Right atrium auricular region (tissue), 2 donors: ENCODE measurements around the gene RCOR2. TPM values are rescaled to one million over a fixed set of nuclear protein-coding genes. Genes with fewer than 3 reads are reported as not detected.

Source experiments
- DNase-seq: peaks from one replicate; pipeline ENCODE4 v3.0.0-alpha.2; 2019; ENCODE audit warnings: low spot score
- H3K27ac ChIP-seq, 2 donors: fragments of 200-600 bp; sonication (generic); 1 replicate in 1 of 2; 2 replicates in 1 of 2; pipeline ENCODE4 v1.5.1; 2016 to 2019
- H3K27me3 ChIP-seq, 2 donors: fragments of 200-600 bp; sonication (generic); one replicate each; pipeline versions ENCODE4 v1.5.1 to v1.6.0; 2017 to 2019
- H3K36me3 ChIP-seq: fragments of 200-600 bp; sonication (generic); one replicate; pipeline ENCODE4 v1.5.1; 2016
- H3K4me1 ChIP-seq, 2 donors: fragments of 200-600 bp; sonication (generic); one replicate each; pipeline versions ENCODE4 v1.5.1 to v1.6.0; 2017 to 2019
- H3K4me3 ChIP-seq, 2 donors: fragments of 200-600 bp; sonication (generic); 1 replicate in 1 of 2; 2 replicates in 1 of 2; pipeline ENCODE4 v1.5.1; 2017 to 2019; ENCODE audit warnings: mild to moderate bottlenecking in 1 of 2, moderate library complexity in 1 of 2
- H3K9me3 ChIP-seq, 2 donors: fragments of 200-600 bp; sonication (generic); one replicate each; pipeline ENCODE4 v1.5.1; 2019
- total RNA-seq, 2 donors: library from RNA; depleted of rRNA; stranded (reverse); fragments of >200 nt; gene quantifications; one replicate each; pipeline ENCODE4 v1.1.0, GENCODE V29; 2016
- TF ChIP-seq, protein P1 (sequence below), 2 donors: fragments of 200-600 bp; sonication (generic); IDR thresholded peaks; one replicate each; pipeline ENCODE4 v1.5.1; 2019; ENCODE audit warnings: antibody characterized with exemption in 2 of 2

The RCOR2 gene
- total RNA-seq, 2 donors from 2014 or later = 0.90 to 1.7 TPM

DNA sequence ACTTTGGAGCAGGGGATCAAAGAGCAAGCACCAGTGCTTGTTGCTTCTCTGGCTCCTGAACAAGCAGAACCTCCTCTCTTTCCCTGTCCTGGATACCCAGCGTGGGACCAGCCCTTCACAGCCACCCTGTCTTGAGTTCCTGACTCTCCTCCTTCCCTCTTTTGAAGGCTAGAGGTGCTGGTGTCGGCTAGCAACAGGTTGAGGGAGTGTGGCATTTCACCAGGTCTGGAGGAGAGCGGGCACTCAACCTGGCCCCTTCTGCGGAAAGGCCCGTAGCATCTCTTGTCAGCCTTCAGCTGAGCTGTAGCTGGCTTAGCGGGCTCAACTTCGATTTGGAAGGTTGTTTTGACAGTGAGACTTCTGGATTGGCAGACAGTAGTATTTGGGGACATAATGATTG lies 26.6 kb downstream of the RCOR2 start:
- Histone ChIP-seq H3K27ac (no peak overlapping the region), H3K27me3 (no peaks in the 10 kb centered on the region), H3K36me3 (peaks cover 4% of the 10 kb centered on the region), H3K9me3 (no peaks in the 10 kb centered on the region), H3K4me3 (no peak overlapping the region), H3K4me1 (peaks cover 0 to 39% of the 10 kb centered on the region in 2 donors)
- DNase-seq = no peak
- TF ChIP-seq, protein P1, sequence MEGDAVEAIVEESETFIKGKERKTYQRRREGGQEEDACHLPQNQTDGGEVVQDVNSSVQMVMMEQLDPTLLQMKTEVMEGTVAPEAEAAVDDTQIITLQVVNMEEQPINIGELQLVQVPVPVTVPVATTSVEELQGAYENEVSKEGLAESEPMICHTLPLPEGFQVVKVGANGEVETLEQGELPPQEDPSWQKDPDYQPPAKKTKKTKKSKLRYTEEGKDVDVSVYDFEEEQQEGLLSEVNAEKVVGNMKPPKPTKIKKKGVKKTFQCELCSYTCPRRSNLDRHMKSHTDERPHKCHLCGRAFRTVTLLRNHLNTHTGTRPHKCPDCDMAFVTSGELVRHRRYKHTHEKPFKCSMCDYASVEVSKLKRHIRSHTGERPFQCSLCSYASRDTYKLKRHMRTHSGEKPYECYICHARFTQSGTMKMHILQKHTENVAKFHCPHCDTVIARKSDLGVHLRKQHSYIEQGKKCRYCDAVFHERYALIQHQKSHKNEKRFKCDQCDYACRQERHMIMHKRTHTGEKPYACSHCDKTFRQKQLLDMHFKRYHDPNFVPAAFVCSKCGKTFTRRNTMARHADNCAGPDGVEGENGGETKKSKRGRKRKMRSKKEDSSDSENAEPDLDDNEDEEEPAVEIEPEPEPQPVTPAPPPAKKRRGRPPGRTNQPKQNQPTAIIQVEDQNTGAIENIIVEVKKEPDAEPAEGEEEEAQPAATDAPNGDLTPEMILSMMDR (IDR thresholded peaks at IDR 0.05) = no peak

DNA sequence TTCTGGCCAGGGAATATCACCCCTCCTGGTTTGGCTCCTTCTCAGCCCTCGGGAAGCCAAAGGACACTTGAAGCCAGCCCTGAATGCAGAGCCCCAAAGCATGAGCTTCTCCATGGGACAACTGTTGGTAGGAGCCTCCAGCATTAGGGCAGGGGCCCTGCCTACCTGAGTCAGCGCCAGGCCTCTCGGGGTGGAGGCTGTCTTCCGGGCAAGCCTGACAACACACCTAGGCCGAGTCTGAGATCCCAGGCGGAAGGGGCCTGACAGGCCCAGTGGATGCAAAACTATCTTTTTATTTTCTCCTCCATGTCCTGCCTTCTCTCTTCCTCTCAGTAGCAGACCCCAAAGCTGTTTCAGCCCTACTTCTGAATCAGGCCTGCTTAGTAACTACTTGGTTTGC lies 27.6 kb downstream of the RCOR2 start:
- Histone ChIP-seq H3K27me3 (no peaks in the 10 kb centered on the region), H3K4me3 (no peak overlapping the region), H3K36me3 (no peaks in the 10 kb centered on the region), H3K27ac (peak overlapping the region; percentile 75 to 82), H3K9me3 (no peaks in the 10 kb centered on the region), H3K4me1 (peaks cover 0 to 44% of the 10 kb centered on the region in 2 donors)
- DNase-seq = no peak
- TF ChIP-seq, protein P1 (IDR thresholded peaks at IDR 0.05) = no peak

DNA sequence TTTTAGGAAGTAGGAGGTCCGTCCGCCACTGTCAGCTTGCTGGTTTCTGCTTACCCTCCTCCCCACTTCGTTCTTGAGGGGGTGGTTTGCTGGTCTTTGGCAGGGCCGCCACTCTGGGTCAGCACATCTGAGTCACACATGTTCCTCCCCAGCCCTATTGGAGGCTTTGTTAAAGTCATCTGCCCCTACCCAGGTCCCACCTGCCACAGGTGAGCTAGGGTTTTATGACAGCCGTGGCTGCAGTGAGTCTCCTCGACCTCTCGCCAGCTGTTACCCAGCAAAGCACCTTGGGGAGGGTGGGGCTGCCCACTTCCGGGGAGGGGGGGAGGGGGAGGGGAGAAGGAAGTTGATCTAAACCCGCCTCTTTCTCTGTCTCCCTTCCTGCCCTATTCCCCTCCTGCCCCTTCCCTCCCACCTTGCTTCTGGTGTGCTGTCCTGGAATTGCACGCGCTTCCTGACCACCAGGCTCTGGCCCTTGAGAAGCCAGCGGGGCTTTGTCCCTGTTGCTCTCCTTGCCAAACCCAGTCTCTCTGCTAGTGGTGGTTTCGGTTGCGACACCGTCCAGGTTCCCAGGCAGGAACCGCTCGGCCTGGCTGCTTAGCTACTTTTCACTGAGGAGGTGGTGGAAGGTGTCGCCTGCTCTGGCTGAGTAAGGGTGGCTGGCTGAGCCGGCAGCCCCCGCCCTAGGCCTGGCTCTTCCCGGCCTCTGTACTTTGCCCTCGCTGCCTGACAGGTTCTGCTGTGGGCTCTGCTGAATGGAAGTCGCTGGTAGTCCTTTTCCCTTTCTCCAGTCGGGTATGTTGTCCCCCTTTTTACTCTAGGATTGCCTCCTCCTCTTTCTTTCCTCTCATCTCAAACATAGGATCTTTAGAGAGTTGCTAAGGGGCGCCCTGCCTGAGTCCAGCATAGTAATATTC lies 28.5 kb downstream of the RCOR2 start:
- peak overlapping the region; percentile 11 to 39 for H3K4me3 ChIP-seq
- DNase-seq = peak; percentile 73

DNA sequence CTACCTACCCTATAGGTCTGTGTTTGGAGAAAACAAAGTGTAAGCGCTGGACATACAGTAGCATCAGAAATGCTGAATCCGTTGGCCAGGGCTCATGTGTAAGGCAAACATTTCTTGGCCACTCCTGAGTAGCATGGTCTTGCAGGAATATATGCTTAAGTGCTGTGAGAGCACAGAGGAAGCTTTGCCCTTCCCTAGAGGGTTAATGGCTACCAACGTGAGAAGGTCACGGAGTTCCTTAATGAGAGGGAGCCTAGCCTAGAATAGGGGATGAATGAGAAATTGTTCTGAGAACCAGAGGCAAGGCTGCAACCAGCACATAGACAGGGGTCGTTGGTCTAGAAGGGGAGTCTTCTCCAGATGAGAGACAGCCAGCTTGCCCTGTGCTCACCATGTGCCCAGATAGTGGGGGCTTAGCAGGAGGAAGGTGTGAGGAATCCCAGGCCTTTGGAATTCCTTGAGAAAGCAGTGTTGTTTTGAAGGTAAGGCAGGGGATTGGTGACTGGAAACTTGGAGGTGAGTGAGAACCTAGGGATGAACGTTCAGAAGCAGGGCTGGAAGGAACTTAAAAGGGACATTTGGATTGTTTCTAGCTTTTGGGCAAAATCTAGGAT lies 29.5 kb downstream of the RCOR2 start:
- TF ChIP-seq, protein P1 (IDR thresholded peaks at IDR 0.05) = no peak
- H3K9me3 ChIP-seq = no peaks in the 10 kb centered on the region
- H3K27ac ChIP-seq = peak overlapping the region; percentile 75 to 82
- peaks cover 0 to 63% of the 10 kb centered on the region in 2 donors for H3K4me1 ChIP-seq
- no peaks in the 10 kb centered on the region for H3K36me3 ChIP-seq
- DNase-seq = no peak
- no peaks in the 10 kb centered on the region for H3K27me3 ChIP-seq
- H3K4me3 ChIP-seq = peak overlapping the region in 1 of 2 donors; percentile 39

More for the DNA sequence above, 28.5 kb downstream of the RCOR2 start:
- Histone ChIP-seq H3K9me3 (no peaks in the 10 kb centered on the region), H3K27me3 (no peaks in the 10 kb centered on the region), H3K4me1 (peaks cover 0 to 53% of the 10 kb centered on the region in 2 donors), H3K27ac (peak overlapping the region; percentile 75 to 82), H3K36me3 (no peaks in the 10 kb centered on the region)
- TF ChIP-seq, protein P1 (IDR thresholded peaks at IDR 0.05) = no peak

DNA sequence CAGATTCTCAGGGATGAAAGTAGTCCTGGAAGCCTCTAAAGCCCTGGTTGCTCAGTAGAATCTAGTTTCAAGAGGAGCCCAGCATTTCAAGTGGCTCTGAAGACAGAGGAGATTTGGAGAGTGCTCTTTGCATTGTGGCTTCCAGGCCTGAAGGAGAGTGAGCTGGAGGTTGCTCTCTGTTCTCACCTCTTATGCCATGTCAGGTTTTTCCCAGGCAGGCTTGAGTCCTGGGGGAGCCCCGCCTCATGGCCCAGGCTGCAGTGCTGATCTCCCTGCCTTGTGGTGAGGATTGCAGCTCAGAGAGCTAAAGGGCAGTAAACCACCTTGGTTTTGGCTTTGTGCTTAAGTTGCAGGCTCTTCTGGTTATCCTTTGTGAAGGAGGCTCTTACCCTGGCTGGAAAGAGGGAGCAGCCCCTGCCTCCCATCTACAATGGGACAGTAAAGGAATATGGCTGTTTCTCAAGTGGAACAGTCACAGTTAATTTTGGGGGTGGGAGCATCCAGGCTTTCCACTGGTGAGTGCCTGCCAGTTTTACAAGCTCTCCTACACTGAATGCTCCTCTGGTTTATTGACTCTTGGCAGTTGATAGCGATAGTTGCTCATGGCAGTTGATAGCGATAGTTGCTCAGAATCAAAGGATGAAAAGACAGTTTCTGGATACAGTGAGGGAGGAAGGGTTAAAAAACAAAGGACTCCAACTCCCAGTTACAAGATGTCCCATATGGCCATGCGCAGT lies 32.6 kb downstream of the RCOR2 start:
- no peak overlapping the region for H3K27ac ChIP-seq
- TF ChIP-seq, protein P1 (IDR thresholded peaks at IDR 0.05) = no peak
- peaks cover 0 to 67% of the 10 kb centered on the region in 2 donors for H3K4me1 ChIP-seq
- H3K9me3 ChIP-seq = no peaks in the 10 kb centered on the region
- H3K27me3 ChIP-seq = no peaks in the 10 kb centered on the region
- H3K36me3 ChIP-seq = no peaks in the 10 kb centered on the region
- H3K4me3 ChIP-seq = no peak overlapping the region
- DNase-seq = no peak
